ENCODE results near the gene RBM23. TPM values are rescaled to one million over a fixed set of nuclear protein-coding genes. Genes with fewer than 3 reads are reported as not detected.

RBM23 gene
- total and polyA plus RNA-seq, 10 of the 15 experiments (the other 5 are each of a cell fraction or from before 2014, with no cell fraction given): 54.0 to 72.6 (median 61.3) TPM

DNA sequence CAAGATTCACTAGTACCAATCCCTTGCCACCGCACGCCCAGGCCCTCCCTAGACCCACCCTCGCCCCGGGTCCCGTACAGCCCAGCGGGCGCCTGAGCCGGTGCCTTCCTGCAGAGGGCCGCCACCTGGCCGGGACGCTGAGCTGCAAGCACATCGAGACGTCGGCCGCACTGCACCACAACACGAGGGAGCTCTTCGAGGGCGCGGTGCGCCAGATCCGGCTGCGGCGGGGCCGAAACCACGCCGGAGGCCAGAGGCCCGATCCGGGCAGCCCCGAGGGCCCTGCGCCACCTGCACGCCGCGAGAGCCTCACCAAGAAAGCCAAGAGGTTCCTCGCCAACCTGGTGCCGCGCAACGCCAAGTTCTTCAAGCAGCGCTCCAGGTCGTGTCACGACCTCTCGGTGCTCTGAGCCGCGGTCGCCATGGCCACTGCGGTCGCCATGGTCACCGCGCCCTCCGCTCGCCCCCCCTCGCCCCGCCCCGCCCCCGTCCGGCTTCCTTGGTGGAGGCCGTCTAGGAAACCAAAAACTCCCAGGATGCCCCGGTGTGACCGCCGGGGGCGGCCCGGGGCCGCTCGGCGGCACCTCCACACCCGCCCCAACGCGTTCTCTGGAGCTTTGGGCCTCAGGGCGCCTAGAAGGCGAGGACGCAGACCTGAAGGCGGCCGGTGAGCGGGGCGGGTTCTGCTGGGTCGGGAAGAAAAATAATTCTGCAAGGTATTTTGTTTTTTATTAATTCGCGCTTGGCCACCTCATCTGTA is 32.3 kb downstream of the RBM23 start:
- ChIA-PET SMC1A (ENCODE audit: uncharacterized antibody, unreplicated experiment) (interaction anchor here (0.7 to 9.5 kb wide), 5 partner anchors 9 to 134 kb away, joined by 3 to 110 read pairs (median 5); partner anchors contain the start of genes LRP10 and RBM23), POLR2A (interaction anchor here (1.2 to 6.0 kb wide), 3 partner anchors 14 to 73 kb away, joined by 4 to 51 read pairs (median 45); partner anchors contain the start of genes LRP10 and RBM23), CTCF (interaction anchor here (0.6 to 10.8 kb wide), 10 partner anchors 9 to 329 kb away, joined by 3 to 174 read pairs (median 4); partner anchors contain the start of genes LRP10 and RBM23), RAD21 (ENCODE audit: unreplicated experiment) (interaction anchor here (0.6 to 4.1 kb wide), 10 partner anchors 9 to 315 kb away, joined by 3 to 43 read pairs (median 4); partner anchors contain the start of genes LRP10, OXA1L and RBM23)
- no peaks in the 10 kb centered on the region for H3K9me3 ChIP-seq (replicated peaks; ENCODE audit: control insufficient read depth, insufficient read depth, low read length)
- H3K27ac ChIP-seq (ENCODE audit: control insufficient read depth, insufficient read depth): peak overlapping the region; percentile 86
- H3K27me3 ChIP-seq (replicated peaks in 1 of 2; ENCODE audit: control insufficient read depth in 2 of 2, insufficient read depth in 2 of 2, low read length in 1 of 2): no peaks in the 10 kb centered on the region
- peak overlapping the region; percentile 84 for H2AFZ ChIP-seq (ENCODE audit: control insufficient read depth, low read depth, low read length)
- in situ Hi-C loops (cut with MboI) (no loop called here), intact Hi-C loops (cut with micrococcal nuclease; ENCODE audit: unreplicated experiment) (loop anchor here (1.0 kb wide), 1 partner anchor 15 kb away; the partner anchor contains the start of gene LRP10)
- no peaks in the 10 kb centered on the region for H3K36me3 ChIP-seq (ENCODE audit: control insufficient read depth in 2 of 2, insufficient read depth in 2 of 2, low read length in 1 of 2)
- BruUV-seq (replicated peaks): no TSS peak
- ATAC-seq (peak; percentile 72), FAIRE-seq (no peak), DNase-seq (ENCODE audit: low read depth, low spot score) (peak; percentile 45)
- peak overlapping the region; percentile 89 for H3K4me2 ChIP-seq (ENCODE audit: control insufficient read depth, insufficient read depth)
- peak overlapping the region; percentile 91 for H3K4me3 ChIP-seq
- H3K9ac ChIP-seq (ENCODE audit: control insufficient read depth, insufficient read depth, low read length): peak overlapping the region; percentile 88
- 1% methylated on average over 72 of the region's 77 CpGs for WGBS (ENCODE audit: insufficient coverage, insufficient replicate concordance, low lambda C conversion rate, missing lambda C conversion rate)
- H3K4me1 ChIP-seq (ENCODE audit: control insufficient read depth, insufficient read depth, low read length): peaks cover 35% of the 10 kb centered on the region
- H4K20me1 ChIP-seq (ENCODE audit: control insufficient read depth, insufficient read depth): no peaks in the 10 kb centered on the region
- H3K79me2 ChIP-seq (ENCODE audit: control insufficient read depth, insufficient read depth, low read length): peaks cover 5% of the 10 kb centered on the region
- peak; percentile 71 for TF ChIP-seq RUNX3 (IDR thresholded peaks at IDR 0.05; ENCODE audit: low read length)
- peak; percentile 40; the same call in 1 of the 2 replicates for TF ChIP-seq GATAD2B (conservative IDR thresholded peaks at IDR 0.05; ENCODE audit: low read depth)
- peak; percentile 2 for TF ChIP-seq HDGF (IDR thresholded peaks at IDR 0.05)
- 0 out of 2 replicates have a peak, but pooled peaks have one; percentile 13 for TF ChIP-seq CREB1 (IDR thresholded peaks at IDR 0.05; ENCODE audit: low read depth)
- TF ChIP-seq POU2F2 (IDR thresholded peaks at IDR 0.05; ENCODE audit: borderline replicate concordance, low read depth, low read length): 0 out of 3 replicates have a peak, but pooled peaks have one; percentile 16
- TF ChIP-seq SMARCA5 (IDR thresholded peaks at IDR 0.05): peak; percentile 83
- peak; percentile 48; the same call in 1 of the 2 replicates for TF ChIP-seq NR2C1 (IDR thresholded peaks at IDR 0.05)
- TF ChIP-seq MEF2A (IDR thresholded peaks at IDR 0.05; ENCODE audit: insufficient read depth, low read depth, low read length): no peak
- TF ChIP-seq, protein P1, sequence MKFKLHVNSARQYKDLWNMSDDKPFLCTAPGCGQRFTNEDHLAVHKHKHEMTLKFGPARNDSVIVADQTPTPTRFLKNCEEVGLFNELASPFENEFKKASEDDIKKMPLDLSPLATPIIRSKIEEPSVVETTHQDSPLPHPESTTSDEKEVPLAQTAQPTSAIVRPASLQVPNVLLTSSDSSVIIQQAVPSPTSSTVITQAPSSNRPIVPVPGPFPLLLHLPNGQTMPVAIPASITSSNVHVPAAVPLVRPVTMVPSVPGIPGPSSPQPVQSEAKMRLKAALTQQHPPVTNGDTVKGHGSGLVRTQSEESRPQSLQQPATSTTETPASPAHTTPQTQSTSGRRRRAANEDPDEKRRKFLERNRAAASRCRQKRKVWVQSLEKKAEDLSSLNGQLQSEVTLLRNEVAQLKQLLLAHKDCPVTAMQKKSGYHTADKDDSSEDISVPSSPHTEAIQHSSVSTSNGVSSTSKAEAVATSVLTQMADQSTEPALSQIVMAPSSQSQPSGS (IDR thresholded peaks at IDR 0.05; ENCODE audit: low read length): no peak
- TF ChIP-seq IKZF1 (conservative IDR thresholded peaks at IDR 0.05): peak; percentile 69
- peak; percentile 98 for TF ChIP-seq NR2F1 (conservative IDR thresholded peaks at IDR 0.05)
- peak; percentile 79; the same call in 1 of the 2 replicates for TF ChIP-seq POLR2A (IDR thresholded peaks at IDR 0.05; ENCODE audit: low read depth, low read length)
- TF ChIP-seq BHLHE40 (IDR thresholded peaks at IDR 0.05; ENCODE audit: borderline replicate concordance in 1 of 2, low read depth in 2 of 2, low read length in 1 of 2): peak; percentile 40 to 57
- peak; percentile 37; the same call in 1 of the 2 replicates for TF ChIP-seq RB1 (IDR thresholded peaks at IDR 0.05; ENCODE audit: borderline replicate concordance)
- TF ChIP-seq MYC (IDR thresholded peaks at IDR 0.05; ENCODE audit: insufficient read depth, insufficient read length, insufficient replicate concordance, low read length, severe bottlenecking): peak; percentile 84
- peak; percentile 51; the same call in 1 of the 2 replicates for TF ChIP-seq TAF1 (IDR thresholded peaks at IDR 0.05; ENCODE audit: borderline replicate concordance, low read depth, low read length)
- TF ChIP-seq EED (IDR thresholded peaks at IDR 0.05; ENCODE audit: low read depth): peak; percentile 31
- TF ChIP-seq CREM (IDR thresholded peaks at IDR 0.05; ENCODE audit: low read depth): peak; percentile 14; the same call in 1 of the 2 replicates
- TF ChIP-seq, protein P2, sequence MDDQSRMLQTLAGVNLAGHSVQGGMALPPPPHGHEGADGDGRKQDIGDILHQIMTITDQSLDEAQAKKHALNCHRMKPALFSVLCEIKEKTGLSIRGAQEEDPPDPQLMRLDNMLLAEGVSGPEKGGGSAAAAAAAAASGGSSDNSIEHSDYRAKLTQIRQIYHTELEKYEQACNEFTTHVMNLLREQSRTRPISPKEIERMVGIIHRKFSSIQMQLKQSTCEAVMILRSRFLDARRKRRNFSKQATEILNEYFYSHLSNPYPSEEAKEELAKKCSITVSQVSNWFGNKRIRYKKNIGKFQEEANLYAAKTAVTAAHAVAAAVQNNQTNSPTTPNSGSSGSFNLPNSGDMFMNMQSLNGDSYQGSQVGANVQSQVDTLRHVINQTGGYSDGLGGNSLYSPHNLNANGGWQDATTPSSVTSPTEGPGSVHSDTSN (IDR thresholded peaks at IDR 0.05; ENCODE audit: insufficient replicate concordance, low read depth, low read length): no peak
- TF ChIP-seq ESRRA (IDR thresholded peaks at IDR 0.05; ENCODE audit: low read length): peak; percentile 52; the same call in 1 of the 2 replicates
- TF ChIP-seq LARP7 (IDR thresholded peaks at IDR 0.05): peak; percentile 62; the same call in 1 of the 2 replicates

Measured in GM12878 (cell line).